Adrenal gland (tissue), 5 donors: Measurements from ENCODE around the gene CHST3.

Experiments
- POLR2A ChIP-seq, 2 donors: fragments of 450-650 bp; IDR thresholded peaks; one replicate each; pipeline ENCODE4 v1.6.1; 2017; ENCODE audit warnings: antibody characterized with exemption in 2 of 2, mild to moderate bottlenecking in 2 of 2, moderate library complexity in 1 of 2
- TF ChIP-seq, protein P1 (sequence below), 6 experiments: fragments of 450-650 bp in 4 of 6; fragments of 200-600 bp in 2 of 6; sonication (generic) in 1 of 6; IDR thresholded peaks; 1 replicate in 5 of 6; 2 replicates in 1 of 6; pipeline versions ENCODE4 v1.5.1 to v1.8.0; 2016 to 2021; ENCODE audit warnings: antibody characterized with exemption in 6 of 6, mild to moderate bottlenecking in 2 of 6, moderate library complexity in 1 of 6
- donor health status: DM: no; HTN: no; CAD: no.

DNA sequence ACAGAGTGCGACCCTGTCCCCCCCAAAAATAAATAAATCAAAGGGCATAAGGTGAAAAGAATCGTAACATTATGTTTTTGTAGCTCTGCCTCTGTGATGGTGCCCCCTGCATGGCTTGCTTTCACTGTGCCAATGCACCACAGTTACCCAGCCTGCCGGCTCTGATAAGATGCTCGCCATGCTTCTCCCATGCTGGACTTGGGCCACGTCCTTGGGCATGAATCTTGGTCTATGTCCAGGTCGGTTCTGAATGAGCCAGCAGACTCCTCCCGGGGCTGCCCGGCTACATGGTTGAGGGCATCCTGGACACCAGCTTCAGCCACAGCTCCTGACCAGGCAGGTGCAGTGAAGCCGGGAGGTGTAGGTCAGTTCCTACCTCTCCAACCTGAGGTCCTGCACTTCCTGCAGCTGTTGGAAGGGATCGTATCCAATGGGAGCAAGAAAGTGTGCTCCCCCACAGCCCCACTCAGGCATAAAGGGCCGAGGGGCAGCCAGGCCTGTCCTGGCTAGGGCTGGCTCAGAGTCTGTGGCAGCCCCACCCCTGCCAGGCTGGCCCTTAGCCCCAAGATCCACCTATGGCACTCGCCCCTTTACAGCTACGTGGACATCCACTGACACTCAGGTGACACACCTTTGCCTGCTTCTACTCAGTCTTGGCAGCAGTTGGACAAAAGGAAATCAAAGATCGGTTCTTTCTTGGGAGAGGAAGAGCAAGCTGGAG, 34.1 kb downstream of the CHST3 start:
- TF ChIP-seq, protein P1, sequence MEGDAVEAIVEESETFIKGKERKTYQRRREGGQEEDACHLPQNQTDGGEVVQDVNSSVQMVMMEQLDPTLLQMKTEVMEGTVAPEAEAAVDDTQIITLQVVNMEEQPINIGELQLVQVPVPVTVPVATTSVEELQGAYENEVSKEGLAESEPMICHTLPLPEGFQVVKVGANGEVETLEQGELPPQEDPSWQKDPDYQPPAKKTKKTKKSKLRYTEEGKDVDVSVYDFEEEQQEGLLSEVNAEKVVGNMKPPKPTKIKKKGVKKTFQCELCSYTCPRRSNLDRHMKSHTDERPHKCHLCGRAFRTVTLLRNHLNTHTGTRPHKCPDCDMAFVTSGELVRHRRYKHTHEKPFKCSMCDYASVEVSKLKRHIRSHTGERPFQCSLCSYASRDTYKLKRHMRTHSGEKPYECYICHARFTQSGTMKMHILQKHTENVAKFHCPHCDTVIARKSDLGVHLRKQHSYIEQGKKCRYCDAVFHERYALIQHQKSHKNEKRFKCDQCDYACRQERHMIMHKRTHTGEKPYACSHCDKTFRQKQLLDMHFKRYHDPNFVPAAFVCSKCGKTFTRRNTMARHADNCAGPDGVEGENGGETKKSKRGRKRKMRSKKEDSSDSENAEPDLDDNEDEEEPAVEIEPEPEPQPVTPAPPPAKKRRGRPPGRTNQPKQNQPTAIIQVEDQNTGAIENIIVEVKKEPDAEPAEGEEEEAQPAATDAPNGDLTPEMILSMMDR (IDR thresholded peaks at IDR 0.05): no peak
- TF ChIP-seq POLR2A (IDR thresholded peaks at IDR 0.05): peak in 1 of 2 donors; percentile 11
